Measurements from ENCODE around the gene UQCRHL.

DNA sequence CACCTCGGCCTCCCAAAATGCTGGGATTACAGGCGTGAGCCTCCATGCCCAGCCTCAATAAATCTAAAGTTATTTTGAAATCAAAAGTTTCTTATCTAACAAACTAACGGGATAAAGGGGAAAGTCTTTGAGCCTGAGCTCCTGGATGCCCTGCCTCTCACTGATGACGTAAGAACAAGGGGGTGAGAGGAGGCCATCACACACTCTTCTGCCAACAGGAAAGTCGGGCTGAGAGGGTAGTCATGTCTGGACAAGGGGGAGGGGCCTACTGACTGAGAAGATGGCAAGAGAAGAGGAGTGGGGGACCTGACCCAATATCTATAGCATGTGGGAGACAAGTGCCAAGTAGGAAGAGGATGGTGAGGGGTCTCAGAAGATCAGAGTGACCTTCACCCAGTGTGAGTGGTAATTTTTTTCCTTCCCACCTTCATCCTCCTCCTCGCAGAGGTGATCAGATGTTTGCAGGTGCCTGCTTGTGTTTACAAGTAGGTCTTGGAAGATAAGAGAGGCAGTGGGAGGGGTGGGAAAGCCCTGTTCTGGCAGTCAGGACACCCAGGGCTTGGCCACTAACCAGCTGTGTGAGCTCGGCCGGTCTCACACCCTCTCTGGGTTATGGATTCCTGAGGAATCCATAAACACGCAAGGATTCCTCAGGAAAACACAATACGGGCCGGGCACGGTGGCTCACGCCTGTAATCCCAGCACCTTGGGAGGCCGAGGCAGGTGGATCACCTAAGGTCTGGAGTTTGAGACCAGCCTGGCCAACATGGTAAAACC, 9.6 kb downstream of the UQCRHL start:
- TF ChIP-seq EZH2 (IDR thresholded peaks at IDR 0.05; ENCODE audit: borderline replicate concordance, low read depth, low read length, severe bottlenecking) (no peak), CTCF (IDR thresholded peaks at IDR 0.05; ENCODE audit: borderline replicate concordance, extremely low read depth, low read length, poor library complexity, severe bottlenecking) (no peak)

Measured in DND-41 (cell line).